ENCODE data around the gene USH2A. TPM values are rescaled to one million over a fixed set of nuclear protein-coding genes. Genes with fewer than 3 reads are reported as not detected.

Gene USH2A
- total and polyA plus RNA-seq, 5 donors from 2014 or later: not detected

- Histone ChIP-seq H3K36me3 (ENCODE audit: control insufficient read depth, insufficient read depth, low read length) (no peaks in the 10 kb centered on the region), H3K9me3 (ENCODE audit: control insufficient read depth in 2 of 2, low read length in 2 of 2) (no peaks in the 10 kb centered on the region), H3K27me3 (ENCODE audit: control insufficient read depth, insufficient read depth, low read length) (no peaks in the 10 kb centered on the region), H3K27ac (ENCODE audit: insufficient read depth, low read length, poor library complexity, severe bottlenecking) (no peak overlapping the region), H3K4me3 (ENCODE audit: low read depth, low read length) (no peak overlapping the region), H3K4me1 (ENCODE audit: control insufficient read depth, insufficient read depth, low read length, poor library complexity, severe bottlenecking) (no peaks in the 10 kb centered on the region)
- DNase-seq (no peak), ATAC-seq (ENCODE audit: low read depth in 2 of 2) (no peak)
- Mint-ChIP-seq H3K36me3 (no peaks in the 10 kb centered on the region), H3K27ac (no peak overlapping the region), H3K9me3 (peaks cover 0 to 42% (median 6%) of the 10 kb centered on the region in 7 donors), H3K4me1 (no peaks in the 10 kb centered on the region), H3K27me3 (no peaks in the 10 kb centered on the region), H3K4me3 (no peak overlapping the region)
Observed at GRCh38 chr1:215877452-215877951, 545.7 kb downstream of the USH2A start.

DNA sequence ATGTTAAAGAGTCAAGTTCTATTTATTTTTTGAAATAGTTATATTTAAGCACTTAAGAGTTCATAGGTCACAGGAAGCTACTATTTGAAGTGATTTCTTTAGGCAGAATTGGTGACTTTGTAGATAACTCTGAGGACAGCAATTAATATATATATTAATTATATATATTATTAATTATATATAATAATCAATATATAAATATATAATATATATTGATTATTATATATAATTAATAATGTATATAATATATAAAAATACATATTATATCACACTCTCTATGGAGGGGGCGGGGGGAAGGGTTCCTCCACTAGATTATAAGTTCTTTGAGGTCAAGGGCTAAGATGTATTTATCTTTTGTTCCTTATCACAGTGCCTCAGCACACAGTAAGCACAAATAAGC, 547.5 kb downstream of the USH2A start:
- Mint-ChIP-seq H3K36me3 (no peaks in the 10 kb centered on the region), H3K4me3 (no peak overlapping the region), H3K27me3 (no peaks in the 10 kb centered on the region), H3K27ac (no peak overlapping the region), H3K9me3 (peaks cover 0 to 39% (median 6%) of the 10 kb centered on the region in 7 donors), H3K4me1 (no peaks in the 10 kb centered on the region)
- Histone ChIP-seq H3K9me3 (ENCODE audit: control insufficient read depth in 2 of 2, low read length in 2 of 2) (no peaks in the 10 kb centered on the region), H3K4me3 (ENCODE audit: low read depth, low read length) (no peak overlapping the region), H3K27me3 (ENCODE audit: control insufficient read depth, insufficient read depth, low read length) (no peaks in the 10 kb centered on the region), H3K27ac (ENCODE audit: insufficient read depth, low read length, poor library complexity, severe bottlenecking) (no peak overlapping the region), H3K4me1 (ENCODE audit: control insufficient read depth, insufficient read depth, low read length, poor library complexity, severe bottlenecking) (no peaks in the 10 kb centered on the region), H3K36me3 (ENCODE audit: control insufficient read depth, insufficient read depth, low read length) (no peaks in the 10 kb centered on the region)
- DNase-seq: no peak
- no peak for ATAC-seq (ENCODE audit: low read depth in 2 of 2)

DNA sequence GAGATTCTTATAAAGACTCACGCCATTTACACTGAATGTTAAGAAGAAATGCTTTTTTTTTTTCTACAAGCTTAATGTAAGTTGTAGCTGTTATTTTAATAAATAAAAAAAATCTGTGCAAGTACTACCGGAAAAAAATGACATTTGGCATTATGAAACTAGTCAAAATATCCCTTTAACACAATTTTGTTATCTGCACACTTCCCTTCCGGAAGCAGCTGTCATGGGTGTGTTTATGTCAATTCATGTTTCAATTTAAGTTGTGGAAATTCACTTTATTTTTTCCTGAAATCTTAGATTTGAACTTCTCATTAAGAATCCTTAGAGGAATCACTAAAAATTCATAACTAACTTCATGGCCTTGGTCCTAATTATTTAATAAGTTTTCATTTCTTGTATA, 548.0 kb downstream of the USH2A start:
- H3K27me3 ChIP-seq (ENCODE audit: control insufficient read depth, insufficient read depth, low read length): no peaks in the 10 kb centered on the region
- H3K9me3 Mint-ChIP-seq: peaks cover 0 to 35% (median 4%) of the 10 kb centered on the region in 7 donors
- H3K27me3 Mint-ChIP-seq: no peaks in the 10 kb centered on the region
- H3K4me1 ChIP-seq (ENCODE audit: control insufficient read depth, insufficient read depth, low read length, poor library complexity, severe bottlenecking): no peaks in the 10 kb centered on the region
- H3K36me3 ChIP-seq (ENCODE audit: control insufficient read depth, insufficient read depth, low read length): no peaks in the 10 kb centered on the region
- H3K36me3 Mint-ChIP-seq: no peaks in the 10 kb centered on the region
- H3K4me3 ChIP-seq (ENCODE audit: low read depth, low read length): no peak overlapping the region
- DNase-seq: no peak
- H3K27ac ChIP-seq (ENCODE audit: insufficient read depth, low read length, poor library complexity, severe bottlenecking): no peak overlapping the region
- H3K4me1 Mint-ChIP-seq: no peaks in the 10 kb centered on the region
- no peak overlapping the region for H3K27ac Mint-ChIP-seq
- no peak overlapping the region for H3K4me3 Mint-ChIP-seq
- no peaks in the 10 kb centered on the region for H3K9me3 ChIP-seq (ENCODE audit: control insufficient read depth in 2 of 2, low read length in 2 of 2)
- no peak for ATAC-seq (ENCODE audit: low read depth in 2 of 2)

DNA sequence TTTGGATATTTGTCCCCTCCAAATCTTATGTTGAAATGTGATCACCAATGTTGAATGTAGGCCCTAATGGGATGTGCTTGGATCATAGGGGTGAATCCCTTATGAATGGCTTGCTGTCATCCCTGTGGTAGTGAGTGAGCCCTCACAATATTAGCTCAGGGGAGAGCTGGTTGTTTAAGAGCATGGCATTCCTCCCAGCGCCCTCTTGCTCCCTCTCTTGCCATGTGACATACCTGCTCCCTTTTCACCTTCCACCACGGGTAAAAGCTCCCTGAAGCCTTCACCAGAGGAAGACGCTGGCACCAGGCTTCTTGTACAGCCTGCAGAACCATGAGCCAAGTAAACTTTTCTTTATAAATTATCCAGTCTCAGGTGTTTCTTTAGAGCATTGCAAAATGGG, 550.6 kb downstream of the USH2A start:
- H3K36me3 ChIP-seq (ENCODE audit: control insufficient read depth, insufficient read depth, low read length): no peaks in the 10 kb centered on the region
- Mint-ChIP-seq H3K27ac (no peak overlapping the region), H3K27me3 (no peaks in the 10 kb centered on the region), H3K9me3 (peaks cover 0 to 14% (median 2%) of the 10 kb centered on the region in 7 donors), H3K36me3 (no peaks in the 10 kb centered on the region), H3K4me3 (no peak overlapping the region), H3K4me1 (no peaks in the 10 kb centered on the region)
- DNase-seq (no peak), ATAC-seq (ENCODE audit: low read depth in 2 of 2) (no peak)
- H3K27ac ChIP-seq (ENCODE audit: insufficient read depth, low read length, poor library complexity, severe bottlenecking): no peak overlapping the region
- H3K4me1 ChIP-seq (ENCODE audit: control insufficient read depth, insufficient read depth, low read length, poor library complexity, severe bottlenecking): no peaks in the 10 kb centered on the region
- peaks cover 0 to 2% of the 10 kb centered on the region in 2 experiments for H3K9me3 ChIP-seq (ENCODE audit: control insufficient read depth in 2 of 2, low read length in 2 of 2)
- H3K27me3 ChIP-seq (ENCODE audit: control insufficient read depth, insufficient read depth, low read length): no peaks in the 10 kb centered on the region
- no peak overlapping the region for H3K4me3 ChIP-seq (ENCODE audit: low read depth, low read length)

DNA sequence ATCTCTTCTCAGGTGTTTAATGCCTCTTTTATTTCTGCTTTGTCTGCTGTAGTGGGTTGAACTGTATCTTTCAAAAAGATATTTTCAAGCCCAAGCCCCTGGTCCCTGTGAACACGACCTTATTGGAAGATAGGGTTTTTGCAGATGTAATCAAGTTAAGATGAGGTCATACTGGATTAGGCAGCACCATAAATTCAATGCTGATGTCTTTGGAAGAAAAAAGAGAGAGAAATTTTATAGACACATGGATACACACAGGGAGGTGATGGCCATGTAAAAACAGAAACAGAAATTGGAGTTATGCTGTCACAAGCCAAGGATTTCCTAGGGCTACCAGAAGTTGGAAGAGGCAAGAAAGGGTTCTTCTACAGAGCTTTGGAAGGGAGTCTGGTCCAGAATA, 554.7 kb downstream of the USH2A start:
- no peaks in the 10 kb centered on the region for H3K27me3 Mint-ChIP-seq
- H3K27ac Mint-ChIP-seq: no peak overlapping the region
- DNase-seq (no peak), ATAC-seq (ENCODE audit: low read depth in 2 of 2) (no peak)
- Histone ChIP-seq H3K4me3 (ENCODE audit: low read depth, low read length) (no peak overlapping the region), H3K27ac (ENCODE audit: insufficient read depth, low read length, poor library complexity, severe bottlenecking) (no peak overlapping the region), H3K27me3 (ENCODE audit: control insufficient read depth, insufficient read depth, low read length) (no peaks in the 10 kb centered on the region), H3K4me1 (ENCODE audit: control insufficient read depth, insufficient read depth, low read length, poor library complexity, severe bottlenecking) (no peaks in the 10 kb centered on the region), H3K36me3 (ENCODE audit: control insufficient read depth, insufficient read depth, low read length) (no peaks in the 10 kb centered on the region), H3K9me3 (ENCODE audit: control insufficient read depth in 2 of 2, low read length in 2 of 2) (peaks cover 0 to 2% of the 10 kb centered on the region in 2 experiments)
- H3K36me3 Mint-ChIP-seq: no peaks in the 10 kb centered on the region
- no peaks in the 10 kb centered on the region for H3K4me1 Mint-ChIP-seq
- H3K9me3 Mint-ChIP-seq: peaks cover 0 to 7% (median 2%) of the 10 kb centered on the region in 7 donors
- H3K4me3 Mint-ChIP-seq: no peak overlapping the region

GRCh38 chr1:215865060-215865459, 558.2 kb downstream of the USH2A start:
- Mint-ChIP-seq H3K36me3 (no peaks in the 10 kb centered on the region), H3K9me3 (peaks cover 0 to 12% (median 10%) of the 10 kb centered on the region in 7 donors), H3K27me3 (no peaks in the 10 kb centered on the region), H3K4me3 (no peak overlapping the region), H3K27ac (no peak overlapping the region), H3K4me1 (no peaks in the 10 kb centered on the region)
- H3K36me3 ChIP-seq (ENCODE audit: control insufficient read depth, insufficient read depth, low read length): no peaks in the 10 kb centered on the region
- no peak overlapping the region for H3K27ac ChIP-seq (ENCODE audit: insufficient read depth, low read length, poor library complexity, severe bottlenecking)
- no peak for ATAC-seq (ENCODE audit: low read depth in 2 of 2)
- H3K4me3 ChIP-seq (ENCODE audit: low read depth, low read length): no peak overlapping the region
- H3K27me3 ChIP-seq (ENCODE audit: control insufficient read depth, insufficient read depth, low read length): no peaks in the 10 kb centered on the region
- peaks cover 0 to 2% of the 10 kb centered on the region in 2 experiments for H3K9me3 ChIP-seq (ENCODE audit: control insufficient read depth in 2 of 2, low read length in 2 of 2)
- no peak for DNase-seq
- no peaks in the 10 kb centered on the region for H3K4me1 ChIP-seq (ENCODE audit: control insufficient read depth, insufficient read depth, low read length, poor library complexity, severe bottlenecking)

DNA sequence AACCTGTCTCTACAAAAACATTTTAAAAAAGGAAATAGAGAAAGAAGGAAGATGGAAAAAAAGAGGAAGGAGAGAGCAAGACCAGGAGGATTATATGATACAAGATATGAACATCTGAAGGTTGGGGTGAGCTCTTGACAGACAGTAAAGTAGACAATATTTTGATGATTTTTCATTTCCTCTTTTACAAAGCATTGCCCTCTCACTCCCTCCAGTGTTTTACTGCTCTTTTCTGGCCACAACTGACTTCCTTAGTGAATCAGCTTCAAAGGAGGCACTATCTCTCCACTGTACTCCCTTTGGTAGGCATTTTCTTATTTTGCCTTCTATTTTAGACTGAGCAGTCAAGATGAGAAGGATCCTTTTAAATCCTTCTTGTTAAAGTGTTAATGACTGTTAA, 559.5 kb downstream of the USH2A start:
- no peak overlapping the region for H3K27ac ChIP-seq (ENCODE audit: insufficient read depth, low read length, poor library complexity, severe bottlenecking)

GRCh38 chr1:215860833-215861232, 562.4 kb downstream of the USH2A start:
- no peaks in the 10 kb centered on the region for H3K4me1 Mint-ChIP-seq
- peaks cover 0 to 19% (median 12%) of the 10 kb centered on the region in 7 donors for H3K9me3 Mint-ChIP-seq
- no peaks in the 10 kb centered on the region for H3K27me3 Mint-ChIP-seq
- no peak overlapping the region for H3K27ac Mint-ChIP-seq
- H3K4me1 ChIP-seq (ENCODE audit: control insufficient read depth, insufficient read depth, low read length, poor library complexity, severe bottlenecking): no peaks in the 10 kb centered on the region
- H3K36me3 Mint-ChIP-seq: no peaks in the 10 kb centered on the region
- no peaks in the 10 kb centered on the region for H3K27me3 ChIP-seq (ENCODE audit: control insufficient read depth, insufficient read depth, low read length)
- no peak overlapping the region for H3K27ac ChIP-seq (ENCODE audit: insufficient read depth, low read length, poor library complexity, severe bottlenecking)
- no peaks in the 10 kb centered on the region for H3K36me3 ChIP-seq (ENCODE audit: control insufficient read depth, insufficient read depth, low read length)
- no peak for DNase-seq
- H3K9me3 ChIP-seq (ENCODE audit: control insufficient read depth in 2 of 2, low read length in 2 of 2): no peaks in the 10 kb centered on the region
- H3K4me3 Mint-ChIP-seq: no peak overlapping the region
- ATAC-seq (ENCODE audit: low read depth in 2 of 2): no peak
- no peak overlapping the region for H3K4me3 ChIP-seq (ENCODE audit: low read depth, low read length)

More for the DNA sequence above, 559.5 kb downstream of the USH2A start:
- DNase-seq (no peak), ATAC-seq (ENCODE audit: low read depth in 2 of 2) (no peak)
- Mint-ChIP-seq H3K9me3 (peaks cover 0 to 15% (median 11%) of the 10 kb centered on the region in 7 donors), H3K36me3 (no peaks in the 10 kb centered on the region), H3K4me1 (no peaks in the 10 kb centered on the region), H3K27me3 (no peaks in the 10 kb centered on the region), H3K4me3 (no peak overlapping the region), H3K27ac (peak overlapping the region in 1 of 3 donors; percentile 50)
- Histone ChIP-seq H3K4me1 (ENCODE audit: control insufficient read depth, insufficient read depth, low read length, poor library complexity, severe bottlenecking) (no peaks in the 10 kb centered on the region), H3K36me3 (ENCODE audit: control insufficient read depth, insufficient read depth, low read length) (no peaks in the 10 kb centered on the region), H3K27me3 (ENCODE audit: control insufficient read depth, insufficient read depth, low read length) (no peaks in the 10 kb centered on the region), H3K4me3 (ENCODE audit: low read depth, low read length) (no peak overlapping the region), H3K9me3 (ENCODE audit: control insufficient read depth in 2 of 2, low read length in 2 of 2) (peaks cover 0 to 2% of the 10 kb centered on the region in 2 experiments)

Data from CD4-positive, CD25-positive, alpha-beta regulatory T cell (primary cell).